UCSD-AML1 (cell line): Measurements from ENCODE around the gene BMP2K.
"Not testable (repeated sequence)": the region's sequence is repeated elsewhere in the genome, so short reads cannot be mapped to it uniquely, and the experiment has no call there.

Source experiments
- DNase-seq: peaks from one replicate; lab custom pipeline; 2025; ENCODE audit not compliant: unreplicated experiment; lab: John Stamatoyannopoulos, UW

The BMP2K gene

DNA sequence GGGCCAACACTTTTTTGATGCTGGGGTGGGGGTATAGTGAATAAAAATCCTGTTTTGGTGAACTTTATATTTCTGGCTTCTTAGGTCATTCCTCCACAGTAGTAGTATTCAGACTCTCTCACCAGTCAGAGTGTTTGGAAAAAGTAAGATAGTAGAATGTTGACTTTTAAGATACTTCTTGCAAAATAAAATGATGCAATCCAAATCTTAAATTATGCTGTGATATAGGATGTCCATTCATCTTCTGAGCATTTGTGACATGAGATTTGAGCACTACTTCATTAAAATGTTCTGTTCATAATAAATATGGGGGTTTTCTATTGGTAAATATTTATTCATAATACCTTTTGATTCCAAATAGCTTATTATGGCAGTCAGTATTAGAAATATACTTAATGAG is 70.1 kb downstream of the BMP2K start:
- DNase-seq: no peak

DNA sequence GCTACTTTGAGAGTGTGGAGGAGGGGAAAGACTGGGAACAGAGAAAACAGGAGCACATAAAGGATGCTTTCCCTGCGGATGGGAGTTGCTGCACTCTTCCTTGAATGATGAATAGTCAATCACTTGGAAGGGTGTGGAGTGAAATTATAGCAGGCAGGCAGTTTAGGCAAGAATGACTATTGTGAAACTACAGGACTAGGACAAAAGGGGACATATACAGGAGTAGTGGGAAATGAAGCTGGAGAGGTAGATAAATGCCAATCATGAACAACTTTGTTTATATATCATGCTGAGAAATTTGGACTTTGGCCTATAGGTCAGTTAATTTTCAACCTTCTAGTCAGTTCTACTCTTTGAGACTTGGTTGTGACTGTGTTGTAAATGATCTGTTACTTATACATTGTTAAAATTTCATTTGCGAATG is 86.2 kb downstream of the BMP2K start:
- no peak for DNase-seq

DNA sequence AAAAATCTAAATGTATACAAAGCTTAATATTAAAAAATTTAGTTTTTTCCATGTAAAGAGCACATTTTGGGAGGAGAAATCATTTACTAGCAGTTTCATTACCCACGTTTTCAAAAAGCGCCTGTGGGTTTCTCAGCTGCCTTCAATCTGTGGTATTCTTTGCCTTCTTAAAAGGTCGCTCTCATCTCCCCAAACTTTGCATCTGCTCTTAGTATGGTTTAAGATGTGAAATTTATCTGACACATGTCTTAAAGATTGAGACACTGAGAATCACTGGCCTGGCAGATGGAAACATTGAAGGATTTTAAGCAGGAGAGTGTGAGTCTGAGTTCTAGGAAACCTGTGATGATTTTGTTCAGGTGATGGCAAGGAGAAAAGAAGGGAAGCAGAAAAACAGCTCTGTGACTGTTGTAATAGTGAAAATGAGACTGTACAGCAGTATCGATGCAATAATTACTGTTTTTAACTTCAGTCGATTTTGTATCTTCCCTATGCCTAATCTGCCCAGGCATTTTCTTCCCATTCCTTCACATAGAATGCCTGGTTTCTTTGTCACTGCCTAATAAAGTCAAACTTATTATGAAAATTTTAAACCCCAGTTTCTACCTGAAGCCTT is 87.2 kb downstream of the BMP2K start:
- DNase-seq: no peak

DNA sequence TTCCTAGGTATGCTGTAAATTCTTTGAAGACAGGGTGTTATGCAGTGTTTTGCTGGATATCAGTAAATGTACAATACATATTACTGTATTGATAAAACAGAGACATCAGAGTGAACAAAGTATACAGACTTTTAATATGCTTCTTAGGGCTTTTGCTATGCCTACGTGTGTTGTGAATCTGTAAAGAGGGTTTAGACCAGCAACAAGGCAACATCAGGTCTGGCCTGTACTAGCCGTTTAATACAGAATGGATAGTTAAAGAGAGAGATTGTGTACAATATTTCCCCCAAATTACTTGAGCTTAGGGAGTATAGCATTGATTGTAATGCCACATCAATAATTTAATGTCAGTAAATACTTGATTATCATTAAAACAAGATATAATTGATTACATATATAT is 87.8 kb downstream of the BMP2K start:
- no peak for DNase-seq

DNA sequence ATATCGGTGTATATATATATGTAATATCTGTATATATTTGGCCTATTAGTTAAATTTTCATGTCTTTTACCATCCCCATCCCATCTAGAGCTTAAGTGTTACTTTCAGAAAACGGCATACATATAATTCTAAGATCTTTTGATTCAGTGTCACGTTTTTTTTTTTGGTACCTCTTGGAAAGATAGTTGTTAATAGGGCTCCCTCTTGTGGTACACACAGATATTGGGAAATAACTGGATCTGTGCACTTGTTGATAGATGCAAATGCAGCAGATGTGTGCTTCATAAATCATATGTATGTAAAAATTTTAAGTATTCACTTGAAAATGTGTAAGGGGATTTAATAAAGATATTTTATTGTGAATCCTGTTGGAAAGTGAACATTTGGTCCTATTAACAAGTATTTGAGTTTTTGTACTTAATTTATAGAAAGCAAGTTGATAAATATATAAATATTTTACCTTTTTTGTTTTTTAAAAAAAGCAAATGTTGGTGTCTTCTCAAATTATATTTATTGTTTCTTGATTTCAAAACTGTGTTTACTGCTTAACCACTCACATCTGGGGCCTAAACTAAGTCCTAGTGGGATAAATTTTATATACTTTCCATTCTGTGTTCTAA is 88.4 kb downstream of the BMP2K start:
- no peak for DNase-seq

DNA sequence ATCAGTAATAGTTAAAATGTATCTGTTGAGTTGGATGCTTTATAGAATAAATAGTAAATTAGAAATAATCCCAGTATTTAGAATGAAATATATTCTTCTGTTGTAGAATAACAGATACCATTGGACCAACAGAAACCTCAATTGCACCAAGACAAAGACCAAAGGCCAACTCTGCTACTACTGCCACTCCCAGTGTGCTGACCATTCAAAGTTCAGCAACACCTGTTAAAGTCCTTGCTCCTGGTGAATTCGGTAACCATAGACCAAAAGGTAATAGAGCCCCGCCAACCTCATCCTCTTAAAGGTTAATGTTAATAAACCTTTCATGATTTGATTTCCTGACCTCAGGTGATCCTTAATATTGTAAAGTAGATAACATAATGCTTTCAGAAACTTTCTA is 89.3 kb downstream of the BMP2K start:
- no peak for DNase-seq

DNA sequence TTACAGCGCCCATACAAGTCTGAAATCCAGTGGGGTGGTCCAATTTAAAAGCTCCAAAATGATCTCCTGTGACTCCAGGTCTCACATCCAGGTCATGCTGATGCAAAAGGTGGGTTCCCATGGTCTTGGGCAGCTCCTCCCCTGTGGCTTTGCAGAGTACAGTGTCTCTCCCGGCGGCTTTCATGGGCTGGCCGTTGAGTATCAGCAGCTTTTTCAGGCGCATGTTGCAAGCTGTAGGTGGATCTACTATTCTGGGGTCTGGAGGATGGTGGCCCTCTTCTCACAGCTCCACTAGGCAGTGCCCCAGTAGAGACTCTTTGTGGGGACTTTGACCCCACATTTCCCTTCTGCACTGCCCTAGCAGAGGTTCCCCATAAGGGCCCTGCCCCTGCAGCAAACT is 92.6 kb downstream of the BMP2K start:
- DNase-seq: not testable (repeated sequence)

DNA sequence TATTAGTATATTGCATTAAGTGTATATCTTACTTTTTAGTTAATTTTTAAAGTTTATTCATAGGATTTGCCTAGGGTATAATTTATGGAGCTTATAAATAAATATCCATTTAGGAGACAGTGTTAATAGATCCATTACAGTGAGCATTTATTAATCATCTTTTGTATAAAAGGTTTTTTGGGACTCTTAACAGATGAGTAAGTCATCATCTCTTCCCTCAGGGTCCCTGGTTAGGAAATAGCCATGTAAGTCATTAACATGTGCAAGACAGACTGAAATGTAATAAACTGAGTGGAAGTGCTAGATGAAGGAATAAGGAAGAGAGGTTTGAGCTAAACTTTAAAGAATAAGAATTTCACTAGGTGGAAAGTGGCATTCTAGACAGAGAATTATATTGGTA is 93.9 kb downstream of the BMP2K start:
- DNase-seq: no peak

DNA sequence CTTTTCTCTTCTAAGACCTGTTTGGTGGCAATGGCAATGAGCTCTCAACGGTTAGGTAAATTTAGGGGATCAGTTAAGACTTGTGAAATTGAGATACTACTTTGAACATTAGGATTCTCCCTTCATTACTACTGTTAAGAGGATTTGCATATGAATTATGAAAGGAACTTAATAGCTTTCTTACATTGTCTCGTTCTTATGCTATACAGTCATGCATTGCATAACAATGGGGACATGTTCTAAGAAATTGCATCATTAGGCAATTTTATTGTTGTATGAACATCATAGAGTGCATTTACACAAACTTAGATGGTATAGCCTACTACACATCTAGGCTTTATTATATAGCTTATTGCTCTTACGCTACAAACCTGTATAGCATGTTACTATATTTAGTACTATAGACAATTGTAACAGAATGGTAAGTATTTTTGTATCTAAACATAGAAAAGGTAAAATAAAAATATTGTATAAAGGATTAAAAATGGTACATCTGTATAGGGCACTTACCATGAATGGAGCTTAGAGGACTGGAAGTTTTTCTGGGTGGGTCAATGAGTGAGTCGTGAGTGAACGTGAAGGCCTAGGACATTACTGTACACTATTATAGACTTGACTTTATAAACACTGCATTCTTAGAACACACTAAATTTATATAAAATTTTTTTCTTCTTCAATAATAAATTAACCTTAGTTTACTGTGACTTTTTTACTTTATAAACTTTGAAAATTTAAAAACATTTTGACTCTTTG is 100.6 kb downstream of the BMP2K start:
- no peak for DNase-seq

DNA sequence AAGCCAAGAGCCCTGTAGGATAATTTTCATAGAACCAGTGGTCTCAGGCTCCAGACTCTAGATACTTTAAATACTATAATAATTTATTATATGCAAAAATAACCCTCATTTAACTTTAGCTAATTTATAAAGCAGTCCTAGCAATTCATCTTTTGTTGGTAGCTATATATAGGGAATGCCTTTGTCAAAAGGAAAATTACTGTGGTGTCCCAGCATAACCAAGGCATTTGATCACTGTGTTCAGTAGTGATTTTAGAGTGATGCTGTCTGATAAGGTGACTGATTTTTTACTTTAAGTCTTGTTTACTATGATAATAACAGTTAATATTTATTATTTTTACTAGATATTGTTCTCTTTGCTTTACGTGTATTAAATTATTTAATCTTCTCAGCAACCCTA is 101.9 kb downstream of the BMP2K start:
- no peak for DNase-seq

DNA sequence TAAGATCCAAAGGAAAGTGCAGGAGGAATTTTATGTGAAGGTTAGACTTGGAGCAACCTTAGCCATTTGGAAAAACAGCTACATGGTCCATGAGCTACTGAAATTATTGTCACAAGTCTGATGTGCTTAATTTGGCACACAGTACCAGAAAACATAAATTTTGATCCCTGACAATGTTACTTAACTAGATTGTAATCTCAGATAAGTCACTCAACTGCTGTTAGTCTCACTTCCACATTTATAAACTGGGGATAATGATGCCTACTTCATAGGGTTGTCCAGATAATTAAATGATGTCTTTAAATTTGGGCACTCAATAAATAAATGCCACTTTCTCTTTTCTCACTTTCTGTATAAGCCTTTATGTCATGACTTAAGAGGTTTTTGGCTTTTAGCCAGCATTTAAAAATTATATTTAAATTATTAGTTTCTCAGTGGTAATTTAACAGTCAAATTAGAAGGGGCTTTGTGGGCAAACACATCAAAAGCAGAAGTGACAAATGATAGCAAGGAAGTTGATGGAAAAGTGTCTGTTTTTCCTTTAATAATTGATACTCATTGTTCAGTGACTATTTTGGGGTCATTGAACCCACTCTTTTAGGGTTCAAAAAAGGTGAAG is 104.8 kb downstream of the BMP2K start:
- DNase-seq: no peak

DNA sequence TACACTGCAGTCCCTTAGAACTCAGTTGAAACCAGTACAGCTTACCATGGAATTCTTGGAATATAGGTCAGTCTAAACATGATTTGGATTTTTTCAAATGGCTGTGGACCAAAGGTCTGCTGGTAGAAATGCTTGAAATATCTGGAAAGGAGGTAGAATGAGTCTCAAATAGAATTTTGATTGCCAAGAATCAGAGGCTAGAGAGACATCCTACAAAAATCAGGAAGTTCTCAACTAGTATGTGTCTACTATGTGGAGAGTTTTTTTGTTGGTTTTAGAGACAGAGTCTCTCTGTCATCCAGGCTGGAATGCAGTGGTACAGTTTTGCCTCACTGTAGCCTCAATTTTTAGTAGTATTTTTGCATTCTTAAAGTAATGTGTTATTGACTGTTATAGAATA is 109.4 kb downstream of the BMP2K start:
- DNase-seq: no peak

DNA sequence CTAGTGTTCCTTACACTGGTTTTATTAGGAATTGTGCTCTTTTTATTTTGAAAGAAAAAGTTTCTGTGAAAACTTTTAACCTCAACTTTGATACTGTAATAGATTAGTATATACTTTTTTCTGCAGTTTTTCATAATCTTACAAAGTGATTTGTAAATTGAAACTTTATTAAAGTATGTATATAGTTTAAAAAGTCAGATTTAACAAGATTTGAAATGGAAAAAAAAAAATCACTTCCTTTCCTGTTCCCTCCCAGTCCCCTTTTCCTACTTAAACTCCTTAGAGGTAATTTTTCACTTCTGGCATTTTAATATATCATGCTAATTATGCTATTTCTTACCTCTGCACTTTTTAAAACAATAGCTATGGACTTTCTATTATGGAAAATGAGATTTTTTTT is 113.8 kb downstream of the BMP2K start:
- DNase-seq: no peak

DNA sequence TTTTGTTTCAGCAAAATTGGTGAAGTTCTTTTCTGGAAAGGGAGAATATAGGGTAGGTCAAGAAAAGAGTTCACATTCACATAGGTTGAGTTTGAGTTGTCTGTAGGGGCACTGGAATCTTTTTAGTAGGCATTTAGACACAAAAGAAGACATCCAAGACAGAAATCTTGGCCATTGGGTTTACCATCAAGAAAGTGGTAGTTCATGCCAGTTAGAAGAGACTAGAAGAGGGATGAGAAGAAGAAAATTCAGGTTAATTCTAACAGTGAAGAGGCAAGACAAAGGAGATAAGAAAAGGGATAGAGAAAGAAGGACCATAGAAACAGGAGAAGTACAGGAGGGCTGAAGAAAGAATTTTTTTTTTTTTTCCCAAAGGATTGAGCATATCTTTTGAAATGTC is 123.2 kb downstream of the BMP2K start:
- DNase-seq: no peak

DNA sequence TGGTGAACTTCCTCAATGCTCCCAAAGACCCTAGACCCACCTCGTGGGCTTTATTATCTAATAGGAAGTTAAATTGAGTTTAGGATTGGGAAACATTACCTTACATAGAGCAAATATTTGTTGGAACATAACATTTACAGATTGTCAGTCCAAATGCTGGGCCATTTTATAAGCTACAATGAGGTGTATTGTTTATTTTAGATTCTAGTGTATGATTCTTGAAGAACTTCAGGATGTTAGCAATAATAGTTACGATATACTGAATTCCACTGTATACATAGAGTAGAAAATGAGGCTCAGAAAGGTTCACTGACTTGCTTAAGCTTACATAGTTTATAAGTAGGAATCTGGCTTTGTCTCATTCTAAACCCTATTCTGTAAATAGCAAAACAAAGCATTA is 125.7 kb downstream of the BMP2K start:
- DNase-seq: no peak

DNA sequence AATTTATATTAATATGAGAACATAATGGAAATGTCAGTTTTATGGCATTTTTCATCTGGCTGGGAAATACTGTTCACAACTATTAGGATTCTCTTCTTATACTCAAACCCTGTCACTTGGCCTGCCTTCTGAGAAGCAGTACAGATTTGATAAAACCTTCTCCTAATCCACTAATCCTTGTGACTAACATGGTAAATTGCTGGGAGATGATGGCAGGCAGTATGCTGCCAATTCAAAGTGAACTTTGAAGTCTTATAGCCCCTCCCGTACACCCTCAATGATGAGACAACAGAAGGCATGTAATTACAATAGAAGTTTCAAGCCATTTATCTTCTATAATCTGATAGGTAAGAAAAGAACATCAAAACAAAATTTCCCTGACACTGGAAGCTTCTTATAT is 126.1 kb downstream of the BMP2K start:
- no peak for DNase-seq

DNA sequence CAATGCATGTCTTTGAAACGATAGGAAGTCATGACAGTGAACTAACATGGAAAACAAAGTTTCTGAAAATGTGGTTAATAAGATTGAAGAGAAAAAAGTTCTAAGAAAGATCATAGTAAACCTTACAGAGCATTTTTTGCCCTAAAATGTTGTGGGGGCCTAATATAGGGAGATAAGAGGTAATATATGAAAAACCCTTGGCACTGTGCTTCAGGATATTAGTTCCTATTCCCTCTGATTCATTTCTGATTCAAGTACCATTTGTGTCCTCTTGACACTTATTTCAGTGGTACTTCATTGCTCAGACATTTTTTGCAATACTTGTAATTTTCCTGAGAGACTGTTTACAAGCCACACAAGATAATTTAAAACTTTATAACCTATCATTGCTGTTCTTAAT is 128.0 kb downstream of the BMP2K start:
- no peak for DNase-seq

DNA sequence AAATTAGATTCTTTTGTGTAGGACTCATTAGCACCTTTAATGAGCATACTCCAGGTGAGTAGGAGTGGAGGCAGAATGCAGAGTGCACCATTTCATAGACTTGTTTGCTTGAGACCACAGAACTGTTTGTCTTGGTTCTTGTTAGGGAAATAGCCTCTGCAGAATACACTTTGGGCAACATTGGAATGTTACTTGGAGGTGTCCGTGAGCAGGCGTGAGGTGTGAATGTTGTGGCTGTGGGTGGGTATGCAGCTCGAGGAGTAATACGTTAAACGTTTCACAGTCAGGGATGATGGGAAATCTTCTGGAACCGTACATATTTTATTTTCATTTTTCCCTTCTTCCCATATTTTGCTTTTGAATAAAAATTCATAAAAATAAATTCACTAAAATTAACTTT is 131.5 kb downstream of the BMP2K start:
- DNase-seq: no peak

DNA sequence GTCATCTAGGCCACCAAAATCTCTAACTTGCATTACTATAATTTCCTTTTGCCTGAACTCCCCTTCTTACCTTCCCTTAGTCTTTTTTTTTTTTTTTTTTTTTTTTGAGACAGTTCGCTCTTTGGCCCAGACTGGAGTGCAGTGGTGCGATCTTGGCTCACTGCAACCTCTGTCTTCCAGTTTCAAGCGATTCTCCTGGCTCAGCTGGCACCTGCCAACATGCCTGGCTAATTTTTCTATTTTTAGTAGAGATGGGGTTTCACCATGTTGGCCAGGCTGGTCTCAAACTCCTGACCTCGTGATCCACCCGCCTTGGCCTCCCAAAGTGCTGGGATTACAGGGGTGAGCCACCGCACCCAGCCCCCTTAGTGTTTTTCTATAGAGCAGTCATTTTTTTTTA is 132.8 kb downstream of the BMP2K start:
- DNase-seq: not testable (repeated sequence)

DNA sequence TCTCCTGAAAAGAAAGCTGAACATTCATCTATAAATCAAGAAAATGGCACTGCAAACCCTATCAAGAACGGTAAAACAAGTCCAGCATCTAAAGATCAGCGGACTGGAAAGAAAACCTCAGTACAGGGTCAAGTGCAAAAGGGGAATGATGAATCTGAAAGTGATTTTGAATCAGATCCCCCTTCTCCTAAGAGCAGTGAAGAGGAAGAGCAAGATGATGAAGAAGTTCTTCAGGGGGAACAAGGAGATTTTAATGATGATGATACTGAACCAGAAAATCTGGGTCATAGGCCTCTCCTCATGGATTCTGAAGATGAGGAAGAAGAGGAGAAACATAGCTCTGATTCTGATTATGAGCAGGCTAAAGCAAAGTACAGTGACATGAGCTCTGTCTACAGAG is 134.5 kb downstream of the BMP2K start:
- DNase-seq: no peak

DNA sequence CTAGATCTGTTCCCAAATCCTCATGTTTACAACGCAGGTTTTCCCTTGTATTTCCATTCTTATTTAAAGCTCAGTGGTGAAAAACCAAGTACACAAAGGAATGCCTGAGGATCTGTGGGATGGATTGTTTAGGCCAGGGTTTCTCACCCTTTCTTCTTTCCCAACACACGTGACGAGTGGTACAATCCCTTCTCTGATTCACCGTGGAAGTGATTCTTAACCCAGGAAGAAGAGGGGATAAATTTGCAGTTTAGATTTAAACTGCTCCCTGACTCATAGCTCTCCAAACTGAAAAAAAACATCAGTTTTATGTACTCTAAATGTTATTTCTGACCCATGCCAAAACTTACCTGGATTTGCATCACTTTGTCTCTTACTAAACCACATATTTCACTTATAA is 146.1 kb downstream of the BMP2K start:
- no peak for DNase-seq
